ENCODE data around the gene RAPGEF4.
A peak's percentile ranks its signal among the peaks of the same experiment; 100 is the strongest.
"Not testable (repeated sequence)": the region's sequence is repeated elsewhere in the genome, so short reads cannot be mapped to it uniquely, and the experiment has no call there.

The RAPGEF4 gene

DNA sequence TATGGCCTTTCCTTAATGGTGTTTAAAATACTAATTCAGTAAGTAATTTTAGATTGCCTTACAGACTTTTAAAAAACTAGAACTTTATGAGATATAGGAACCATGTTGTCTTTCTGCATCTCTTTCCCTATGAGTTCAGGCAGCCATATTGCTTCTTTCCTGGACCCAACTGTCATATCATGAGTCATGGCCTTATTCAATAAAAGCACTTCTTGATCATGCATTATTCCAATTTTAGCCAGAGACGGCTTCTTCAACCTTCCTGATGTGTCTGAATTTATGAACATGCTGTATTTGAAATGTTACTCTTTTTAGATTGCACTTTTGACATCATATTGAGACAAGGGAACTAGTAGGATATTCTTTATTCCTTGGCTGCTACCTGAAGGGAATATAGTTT lies 274.6 kb downstream of the RAPGEF4 start:
- DNase-seq = no peak

- no peak for DNase-seq
Measured at GRCh38 chr2:173016451-173016850, 280.8 kb downstream of the RAPGEF4 start.

GRCh38 chr2:173017646-173018420 lies 282.2 kb downstream of the RAPGEF4 start:
- no peak for DNase-seq

- no peak for DNase-seq
Measured at GRCh38 chr2:173019755-173020154, 284.1 kb downstream of the RAPGEF4 start.

DNA sequence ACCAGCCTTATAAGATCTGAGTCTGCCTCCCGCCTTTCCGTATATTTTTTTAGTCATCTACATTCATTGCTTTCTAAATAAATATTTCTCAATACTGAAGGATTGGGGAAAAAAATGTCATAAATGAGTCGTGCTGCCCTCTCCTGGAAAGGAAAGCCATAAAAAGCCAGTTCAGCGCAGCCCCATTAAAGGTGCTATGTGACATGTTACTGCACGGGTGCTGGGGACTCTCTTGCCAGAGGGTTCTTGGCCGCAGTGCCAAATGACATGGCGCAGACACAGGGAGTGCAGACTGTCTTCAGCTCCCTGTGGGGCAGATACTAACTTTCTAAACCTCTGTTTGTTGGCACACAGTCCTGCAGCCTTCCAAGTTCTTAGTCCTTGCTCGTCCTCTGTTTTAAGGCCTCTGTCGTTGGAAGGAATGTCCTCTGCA lies 286.3 kb downstream of the RAPGEF4 start:
- no peak for DNase-seq

GRCh38 chr2:173023718-173024117 lies 288.1 kb downstream of the RAPGEF4 start:
- DNase-seq = no peak

DNA sequence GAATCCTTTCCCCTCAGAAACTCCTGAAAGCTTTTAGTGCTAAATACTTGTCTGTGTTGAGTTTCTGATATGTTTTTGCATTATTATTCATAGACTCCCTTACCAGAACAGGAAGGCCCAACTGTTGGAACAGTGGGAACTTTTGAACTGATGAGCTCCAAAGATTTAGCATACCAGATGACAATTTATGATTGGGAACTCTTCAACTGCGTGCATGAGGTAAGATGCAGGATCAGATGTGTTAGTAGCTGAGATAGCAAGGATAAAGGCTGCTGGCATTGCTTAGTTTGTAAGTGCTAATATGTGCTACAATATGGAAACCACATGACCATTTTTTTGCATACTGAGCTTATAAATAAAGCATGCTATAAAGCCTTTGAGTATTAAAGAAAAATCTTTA lies 290.8 kb downstream of the RAPGEF4 start:
- DNase-seq = no peak

DNA sequence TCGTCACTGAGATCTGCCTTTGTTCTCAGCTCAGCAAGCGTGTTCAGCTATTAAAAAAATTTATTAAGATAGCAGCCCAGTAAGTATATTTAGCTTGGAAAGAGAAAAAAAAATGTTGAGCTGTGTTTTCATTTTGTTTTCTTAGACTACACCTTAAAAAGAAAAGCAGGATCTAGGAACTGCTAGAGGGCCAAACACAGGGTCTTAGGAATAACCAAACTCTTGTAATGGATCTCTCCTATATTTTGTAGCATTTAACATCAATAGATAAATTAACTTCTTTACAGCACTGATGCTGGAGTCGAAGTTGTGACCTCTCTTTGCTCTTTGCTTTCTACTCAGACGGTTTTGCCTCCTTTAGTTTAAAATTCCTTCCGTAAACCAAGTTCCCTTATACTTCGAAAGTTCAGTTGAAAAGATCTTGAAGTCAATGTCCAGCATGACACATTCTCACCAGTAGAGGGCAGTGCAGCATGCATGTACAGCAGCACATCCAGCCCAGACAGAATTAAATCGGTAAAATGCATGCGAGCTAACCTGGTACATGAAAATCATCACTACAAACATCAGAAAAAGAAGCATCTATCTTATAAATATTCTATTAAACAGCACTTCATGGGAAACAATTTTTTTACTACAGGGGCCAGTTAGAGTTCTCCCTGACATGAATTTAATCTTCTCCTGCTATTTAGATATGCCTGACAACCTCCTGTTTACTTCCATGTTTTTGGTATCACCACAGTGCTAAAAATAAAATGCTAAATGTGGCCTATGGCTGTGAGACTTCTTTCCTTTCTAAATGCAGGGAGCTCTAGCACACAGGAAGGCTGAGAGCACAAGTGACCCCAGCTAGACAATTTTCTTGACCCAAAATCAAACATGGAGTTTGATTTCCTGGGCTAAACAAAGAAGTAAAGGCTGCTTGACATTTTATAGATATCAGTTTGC lies 291.8 kb downstream of the RAPGEF4 start:
- DNase-seq = peak; percentile 87

GRCh38 chr2:173028141-173028540 lies 292.5 kb downstream of the RAPGEF4 start:
- DNase-seq = no peak

- DNase-seq = no peak
Measured at GRCh38 chr2:173028671-173029070, 293.0 kb downstream of the RAPGEF4 start.

GRCh38 chr2:173030561-173031490 lies 295.2 kb downstream of the RAPGEF4 start:
- DNase-seq = no peak

DNA sequence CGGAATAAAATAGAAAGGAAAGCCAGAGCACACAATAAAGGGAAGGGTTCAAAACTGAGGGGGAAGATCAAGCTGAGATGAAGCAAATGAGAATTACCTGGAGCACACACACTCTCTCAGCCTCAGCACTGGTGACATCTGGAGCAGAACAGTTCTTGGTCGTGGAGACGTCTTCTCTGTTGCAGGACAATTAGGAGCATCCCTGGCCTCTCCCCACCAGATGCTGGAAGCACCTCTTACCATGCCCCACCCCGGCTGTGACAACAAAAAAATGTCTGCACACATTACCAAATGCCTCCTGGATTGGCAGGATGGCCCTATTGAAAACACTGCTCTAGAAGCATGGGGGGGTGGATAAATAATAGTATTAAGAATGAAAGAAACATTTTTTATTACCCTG lies 296.4 kb downstream of the RAPGEF4 start:
- no peak for DNase-seq

- DNase-seq = no peak
Measured at GRCh38 chr2:173033084-173033483, 297.4 kb downstream of the RAPGEF4 start.

GRCh38 chr2:173034143-173034542 lies 298.5 kb downstream of the RAPGEF4 start:
- DNase-seq = no peak

DNA sequence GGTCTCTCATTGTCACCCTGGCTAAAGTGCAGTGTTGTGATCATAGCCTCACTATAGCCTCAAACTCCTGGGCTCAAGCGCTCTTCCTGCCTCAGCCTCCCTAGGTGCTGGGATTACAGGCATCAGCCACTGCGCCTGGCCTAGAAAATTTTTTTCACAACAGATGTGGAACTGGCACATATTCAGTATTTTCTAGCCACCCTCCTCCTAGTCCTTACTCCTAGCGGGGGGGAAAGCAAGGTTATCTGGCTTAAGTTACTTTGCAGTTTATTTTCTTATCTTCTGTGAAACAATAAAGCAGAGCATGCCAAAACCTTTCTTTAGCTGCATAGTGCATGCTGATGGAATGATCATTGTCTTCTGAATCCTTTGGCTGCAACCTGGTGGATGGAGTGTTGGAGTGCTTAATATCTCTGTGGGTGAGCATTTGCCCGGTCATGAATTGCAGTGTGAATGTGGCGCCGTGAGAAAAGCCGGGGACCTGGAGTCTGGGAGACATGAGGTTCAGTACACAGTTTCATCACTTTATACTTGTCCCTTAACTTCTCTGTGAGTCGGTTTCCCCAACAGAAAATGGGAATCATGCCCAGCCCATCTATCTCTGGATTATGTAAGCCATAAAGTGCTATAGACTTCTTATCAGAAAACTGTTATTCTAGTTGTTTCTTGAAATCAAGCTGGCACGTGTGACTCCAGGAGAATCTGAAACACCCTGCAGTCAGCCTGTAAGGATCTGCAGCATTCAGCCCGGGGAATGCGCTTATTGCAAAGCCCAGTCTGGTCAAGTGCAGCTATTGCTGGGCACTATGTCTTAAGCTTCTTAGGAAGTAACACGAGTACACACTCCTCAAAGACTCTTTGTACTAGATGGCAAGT lies 301.8 kb downstream of the RAPGEF4 start:
- DNase-seq = no peak

GRCh38 chr2:173038257-173038656 lies 302.6 kb downstream of the RAPGEF4 start:
- DNase-seq = not testable (repeated sequence)

DNA sequence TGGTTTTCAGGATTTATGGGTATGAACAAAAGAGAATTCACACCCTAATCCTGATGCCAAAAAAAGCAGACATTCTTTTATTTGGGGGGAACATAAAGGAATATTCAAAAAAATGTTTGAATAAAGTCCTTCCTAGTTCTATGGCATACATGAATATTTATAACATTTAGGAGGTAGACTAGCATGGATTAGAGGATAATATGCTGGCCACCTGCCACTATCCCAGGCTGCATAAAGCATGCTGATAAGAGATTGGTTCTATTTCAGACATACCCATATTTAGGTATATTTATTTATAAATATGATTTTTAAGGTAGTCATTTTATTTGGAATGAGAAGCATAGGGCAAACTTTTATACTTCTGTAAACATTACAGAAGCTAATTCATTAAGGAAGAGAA lies 305.1 kb downstream of the RAPGEF4 start:
- DNase-seq = no peak

- no peak for DNase-seq
Measured at GRCh38 chr2:173043476-173043875, 307.8 kb downstream of the RAPGEF4 start.

GRCh38 chr2:173043897-173044519 lies 308.4 kb downstream of the RAPGEF4 start:
- DNase-seq = no peak

GRCh38 chr2:173044686-173045085 lies 309.0 kb downstream of the RAPGEF4 start:
- DNase-seq = no peak

GRCh38 chr2:173045181-173045580 lies 309.5 kb downstream of the RAPGEF4 start:
- no peak for DNase-seq

Data from midbrain (tissue), 1 donor.